ENCODE data around the gene CXCR6.

The CXCR6 gene

GRCh38 chr3:45949432-45949831 is 6.2 kb downstream of the CXCR6 start:
- no peak for DNase-seq

- no peak for DNase-seq
Measured at GRCh38 chr3:45950131-45950530, 6.9 kb downstream of the CXCR6 start.

DNA sequence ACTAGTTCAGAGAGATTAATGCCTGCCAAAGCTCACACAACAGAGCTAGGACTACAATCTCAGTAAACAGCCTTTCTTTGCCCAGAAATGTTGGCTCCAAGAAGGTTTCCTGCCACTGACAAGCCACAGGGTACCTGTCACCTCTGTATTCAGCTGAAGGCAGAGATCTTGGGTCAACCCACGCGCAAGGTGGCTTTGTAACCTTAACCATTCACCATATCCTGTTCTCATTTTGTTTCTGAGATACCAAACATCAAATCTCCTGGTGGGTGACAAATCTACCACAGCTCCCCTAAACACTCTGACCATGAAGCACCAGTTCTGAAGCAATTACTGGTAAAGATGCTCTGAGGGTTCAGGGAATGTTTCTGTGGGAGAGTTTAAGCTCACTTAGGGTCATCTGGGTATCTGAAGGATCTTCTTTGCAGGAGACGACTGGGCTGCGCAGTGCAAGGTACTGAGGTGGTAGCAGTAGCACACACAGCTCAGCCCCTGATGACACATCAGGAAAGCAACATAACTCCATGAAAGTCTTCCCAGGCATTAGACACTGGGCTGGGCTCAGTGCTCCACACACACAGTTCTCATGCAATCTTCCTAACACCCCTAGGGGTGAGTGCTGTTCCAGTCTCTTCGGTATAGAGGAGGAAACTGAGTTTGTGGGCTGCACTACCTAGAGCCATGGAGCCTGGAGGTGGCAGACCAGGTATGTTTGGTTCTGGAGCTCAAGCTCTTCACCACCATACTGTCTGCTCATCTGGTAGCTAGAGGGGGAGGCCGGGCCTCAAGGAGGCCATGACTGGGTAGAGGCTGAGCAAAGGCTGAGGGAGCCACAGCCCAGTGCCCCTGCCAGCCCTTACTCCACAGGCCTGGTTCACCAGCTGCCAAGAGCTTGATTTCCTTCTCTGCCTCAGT is 7.7 kb downstream of the CXCR6 start:
- DNase-seq = no peak

DNA sequence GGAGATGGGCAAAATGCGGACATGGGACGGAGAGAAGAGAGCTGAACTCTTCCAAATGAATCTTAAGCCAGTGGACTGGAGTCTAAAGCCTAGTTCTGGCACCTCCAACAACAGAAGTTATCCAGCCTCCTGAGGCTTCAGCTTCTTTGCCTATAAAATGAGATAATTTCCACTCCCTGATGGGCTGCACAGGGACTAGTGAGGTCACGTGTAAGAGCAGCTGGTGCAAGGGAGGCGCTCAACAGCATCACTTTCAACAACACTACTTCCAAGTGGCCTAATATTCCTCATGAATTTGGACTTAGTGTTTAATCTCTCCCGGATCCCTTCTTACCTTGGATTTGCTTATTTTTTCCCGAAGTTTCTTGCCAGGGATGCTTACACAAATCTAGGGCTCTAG is 8.7 kb downstream of the CXCR6 start:
- DNase-seq = no peak

GRCh38 chr3:45952456-45952855 is 9.2 kb downstream of the CXCR6 start:
- no peak for DNase-seq

DNA sequence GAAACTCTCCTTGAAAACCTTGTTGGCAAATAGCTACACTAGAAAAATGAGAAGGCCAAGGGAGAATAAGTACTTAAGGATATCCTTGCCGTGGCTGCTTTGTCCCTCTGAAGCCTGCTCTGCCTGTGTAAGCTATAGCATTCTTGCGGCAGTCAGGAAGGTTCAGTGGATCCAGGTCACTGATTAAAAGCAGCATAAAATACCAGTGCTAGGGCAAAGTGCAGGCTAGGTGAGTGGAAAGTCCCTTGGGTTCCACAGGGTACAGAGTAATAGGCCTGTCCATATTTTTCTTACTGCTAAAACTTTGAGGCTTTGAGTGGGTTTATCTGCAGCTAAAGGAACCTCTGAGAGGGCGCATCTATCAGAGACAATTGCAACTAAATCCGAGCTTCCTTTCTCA is 10.3 kb downstream of the CXCR6 start:
- no peak for DNase-seq

GRCh38 chr3:45954306-45954705 is 11.0 kb downstream of the CXCR6 start:
- no peak for DNase-seq

DNA sequence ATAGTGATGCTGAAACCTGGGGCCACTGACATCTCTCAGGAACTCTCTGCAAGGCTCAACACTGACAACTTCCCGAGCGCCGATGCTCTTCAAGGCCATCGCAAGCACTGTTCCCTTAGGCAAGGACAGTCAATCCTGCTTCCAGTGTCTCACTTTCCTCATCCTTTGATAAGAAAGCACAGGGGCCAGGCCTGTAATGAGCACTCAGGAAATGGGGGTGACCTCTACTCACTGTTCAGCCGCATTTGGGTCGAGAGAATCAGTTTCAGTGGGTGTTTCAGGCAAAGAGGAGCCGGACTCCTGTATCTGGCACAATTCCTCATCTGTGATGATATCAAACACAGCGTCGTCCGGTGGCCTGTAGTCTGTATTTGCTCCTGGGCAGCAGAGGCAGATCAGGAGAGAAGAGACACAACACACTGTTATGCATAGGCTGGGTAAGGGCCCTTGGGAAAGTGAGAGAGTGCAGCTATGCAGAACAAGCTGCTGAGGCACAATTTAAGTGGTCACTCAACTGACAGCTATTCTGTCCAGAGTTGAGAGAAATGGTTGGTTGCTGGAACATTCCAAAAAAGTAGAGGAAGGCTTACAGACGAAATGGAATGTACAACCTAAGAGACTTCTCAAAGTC is 11.9 kb downstream of the CXCR6 start:
- DNase-seq = no peak

DNA sequence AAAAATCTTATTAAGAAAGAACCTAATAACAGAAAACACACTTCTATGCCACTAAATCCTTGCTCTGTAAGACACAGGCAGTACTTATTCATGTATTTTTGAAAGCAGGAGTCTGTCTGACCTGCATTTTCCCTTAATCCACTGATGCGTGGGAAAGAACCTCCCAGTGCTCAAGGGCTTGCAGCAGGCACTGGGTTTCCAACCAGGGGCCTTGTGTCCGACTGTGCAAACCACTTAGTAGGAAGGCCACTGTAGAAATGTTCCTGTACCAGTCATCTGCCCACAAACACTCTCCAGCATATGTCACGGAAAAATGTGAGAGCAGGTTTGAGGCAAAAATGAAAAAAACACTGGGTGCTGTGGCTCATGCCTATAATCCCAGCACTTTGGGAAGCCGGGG is 12.4 kb downstream of the CXCR6 start:
- no peak for DNase-seq

GRCh38 chr3:45957586-45957985 is 14.3 kb downstream of the CXCR6 start:
- DNase-seq = peak; percentile 6

- DNase-seq = peak; percentile 20
Measured at GRCh38 chr3:45958321-45958791, 15.1 kb downstream of the CXCR6 start.

- no peak for DNase-seq
Measured at GRCh38 chr3:45959201-45959600, 15.9 kb downstream of the CXCR6 start.

DNA sequence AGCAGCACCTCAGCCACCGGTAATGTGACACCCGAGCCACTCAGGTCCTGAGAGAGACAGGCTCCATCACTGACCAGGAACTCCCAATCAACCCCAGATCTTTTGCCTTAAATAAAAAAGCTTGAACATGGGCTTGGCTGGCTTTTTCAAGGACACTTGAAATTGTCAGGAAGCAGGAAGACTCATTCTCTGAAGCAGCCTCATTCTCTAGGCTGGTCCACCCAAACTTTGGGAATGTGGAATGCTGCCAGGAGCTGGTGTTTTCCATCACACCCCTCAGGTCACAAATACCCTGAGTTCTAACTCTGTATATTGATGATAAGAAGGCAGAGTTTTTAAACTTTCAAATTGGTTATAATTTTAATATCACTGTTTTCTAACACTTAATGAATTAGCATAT is 17.0 kb downstream of the CXCR6 start:
- DNase-seq = no peak

- no peak for DNase-seq
Measured at GRCh38 chr3:45962033-45962432, 18.8 kb downstream of the CXCR6 start.

GRCh38 chr3:45964139-45964538 is 20.9 kb downstream of the CXCR6 start:
- no peak for DNase-seq

DNA sequence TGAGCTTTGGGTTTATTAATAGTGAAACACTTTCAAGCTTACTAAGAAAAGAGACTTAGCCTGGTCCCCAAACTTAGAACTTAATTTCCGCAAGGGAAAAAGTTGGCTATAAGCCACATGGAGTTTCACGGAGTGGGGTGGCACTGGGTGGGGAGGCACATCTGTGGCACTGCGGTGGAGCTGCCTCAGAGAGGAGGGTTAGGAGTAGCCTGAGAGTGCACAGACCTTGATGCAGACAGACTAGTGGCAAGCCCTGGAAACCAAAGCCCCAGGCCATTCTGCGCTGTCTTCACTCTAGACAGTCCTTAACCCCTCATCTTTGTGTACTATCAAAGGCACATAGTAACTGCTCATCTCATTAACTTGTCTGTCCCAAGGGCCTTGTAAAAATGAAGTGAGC is 22.0 kb downstream of the CXCR6 start:
- no peak for DNase-seq

DNA sequence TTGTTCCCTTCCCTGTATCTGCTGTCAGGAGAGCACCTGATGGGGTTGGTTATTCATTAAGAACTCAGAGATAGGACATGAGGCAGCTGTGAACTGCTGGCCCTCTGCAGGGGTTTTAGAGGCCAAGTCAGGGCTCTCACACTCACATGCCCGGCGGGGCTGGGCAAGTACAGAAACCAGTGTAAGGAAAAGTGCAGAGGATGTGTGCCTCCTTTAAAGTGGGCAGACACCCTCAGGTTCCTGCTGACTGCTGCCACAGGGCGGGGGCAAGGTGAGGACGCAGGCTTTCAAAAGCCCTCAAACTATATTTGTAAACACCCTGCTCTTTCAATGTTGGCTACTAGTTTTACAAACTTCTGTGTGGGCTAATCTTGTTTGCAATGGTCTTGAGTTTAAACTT is 22.4 kb downstream of the CXCR6 start:
- no peak for DNase-seq

GRCh38 chr3:45966371-45966791 is 23.1 kb downstream of the CXCR6 start:
- no peak for DNase-seq

DNA sequence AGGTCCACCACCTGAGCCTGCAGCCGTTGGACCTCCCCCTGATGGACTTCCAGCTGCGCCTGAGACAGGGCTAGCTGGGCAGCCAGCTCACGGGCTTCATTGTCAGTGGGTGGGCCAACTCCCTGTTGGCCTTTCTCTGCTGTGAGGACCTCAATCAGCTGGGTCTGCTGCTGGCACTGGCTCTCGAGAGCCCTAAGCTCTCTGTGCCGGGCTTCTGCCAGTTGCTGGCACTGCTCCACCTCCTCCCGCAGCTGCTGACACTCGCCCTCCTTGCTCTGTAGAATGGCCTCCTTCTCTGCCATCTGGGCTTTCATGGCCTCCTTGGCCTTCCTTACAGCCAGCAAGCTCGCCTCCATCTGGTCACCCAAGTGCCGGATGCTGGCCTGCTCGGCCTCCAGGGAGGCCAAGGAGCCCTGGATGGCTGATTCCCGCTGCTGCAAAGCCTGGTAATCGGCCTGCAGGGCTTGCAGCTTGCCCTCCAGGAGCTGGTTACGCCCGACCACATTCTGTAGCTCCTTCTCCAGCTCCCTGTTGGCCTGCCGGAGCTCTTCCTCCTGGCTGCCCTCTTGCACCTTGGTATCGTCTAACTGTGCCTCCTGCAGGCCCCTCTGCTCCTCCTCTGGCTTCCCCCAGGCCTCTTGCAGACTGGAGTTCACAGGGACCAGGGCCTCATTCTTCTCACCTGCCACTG is 23.8 kb downstream of the CXCR6 start:
- no peak for DNase-seq

DNA sequence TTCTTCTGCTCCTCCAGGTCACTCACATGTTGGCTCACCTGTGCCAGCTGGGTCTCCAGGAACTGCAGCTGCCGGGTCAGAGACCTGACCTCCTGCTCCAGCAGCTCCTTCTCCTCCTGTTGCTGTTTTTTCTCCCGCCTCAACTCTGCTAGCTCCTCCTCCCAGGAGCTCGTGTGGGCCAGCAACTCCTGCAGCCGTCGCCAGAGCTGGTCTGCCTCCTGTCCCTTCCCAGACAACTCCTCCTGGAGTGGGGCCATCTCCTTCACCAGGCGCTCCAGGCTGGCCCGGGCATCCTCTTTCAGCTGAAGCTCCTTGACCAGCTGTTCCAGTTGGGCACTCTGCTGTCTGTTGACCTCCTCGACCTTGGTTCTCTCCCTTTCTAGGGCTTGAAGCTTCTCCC is 24.5 kb downstream of the CXCR6 start:
- no peak for DNase-seq

- no peak for DNase-seq
Measured at GRCh38 chr3:45968149-45968548, 24.9 kb downstream of the CXCR6 start.

GRCh38 chr3:45968706-45969105 is 25.4 kb downstream of the CXCR6 start:
- no peak for DNase-seq

DNA sequence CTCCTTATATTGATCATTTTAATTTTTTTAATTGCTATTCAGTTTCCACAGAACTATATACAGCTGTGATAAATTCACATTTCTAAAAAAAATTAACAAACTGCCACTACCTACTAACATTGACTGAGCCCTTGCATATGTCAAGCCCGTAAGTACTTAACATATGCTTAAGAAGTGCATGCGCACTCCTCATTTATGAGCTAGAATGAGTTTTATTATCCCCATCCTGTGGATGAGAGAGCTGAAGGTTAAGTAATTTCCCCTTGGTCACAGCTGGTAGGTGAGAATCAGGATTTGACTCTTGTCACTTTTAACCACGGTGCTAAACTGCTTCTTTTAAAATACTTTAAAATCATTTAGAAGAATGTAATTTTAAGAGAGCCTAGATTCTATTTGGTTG is 25.9 kb downstream of the CXCR6 start:
- no peak for DNase-seq

DNA sequence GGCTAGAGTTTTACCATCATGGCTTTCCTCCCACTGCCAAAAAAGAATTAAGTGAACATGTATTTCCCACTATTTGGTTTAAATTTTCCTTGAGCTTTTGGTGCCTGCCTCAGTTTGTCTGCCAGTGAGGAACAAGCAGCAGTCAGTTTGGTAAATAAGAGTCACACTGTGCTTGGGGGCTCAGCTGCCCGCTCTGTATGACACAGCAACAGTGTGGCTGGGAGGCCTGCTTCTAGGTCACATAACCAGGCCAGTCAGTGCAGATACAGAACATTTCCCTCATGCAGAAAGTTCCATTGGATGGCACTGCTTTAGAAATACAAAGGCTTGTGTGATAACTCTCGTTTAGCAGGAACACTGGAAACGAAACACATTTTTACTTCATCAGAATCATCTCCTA is 26.7 kb downstream of the CXCR6 start:
- no peak for DNase-seq

All from inflammatory macrophage treated with lipopolysaccharide for 4 hours (primary cell).